D721Med (cell line): Measurements from ENCODE around the gene TTC19.

Experiments
- DNase-seq: peaks from one replicate; pipeline ENCODE4 v3.0.0; 2011; ENCODE audit warnings: low spot score; ENCODE audit not compliant: insufficient read length
- FAIRE-seq: peaks from 2 replicates; lab custom pipeline; 2011; peaks lifted over from hg19 to GRCh38; lab: Jason Lieb, UNC
- CTCF ChIP-seq: IDR thresholded peaks from 2 replicates; pipeline ENCODE4 v1.5.1; 2012; ENCODE audit warnings: mild to moderate bottlenecking, control low read depth; ENCODE audit not compliant: insufficient read depth; ENCODE audit errors: missing control alignments

TTC19 gene

GRCh38 chr17:15955793-15956541, 43.7 kb upstream of the TTC19 start:
- TF ChIP-seq CTCF, result no peak
- DNase-seq (no peak), FAIRE-seq (no peak)

GRCh38 chr17:15957206-15957605, 42.4 kb upstream of the TTC19 start:
- no peak for TF ChIP-seq CTCF
- FAIRE-seq (no peak), DNase-seq (no peak)

GRCh38 chr17:15957608-15958307, 41.9 kb upstream of the TTC19 start:
- no peak for FAIRE-seq
- TF ChIP-seq CTCF, result no peak
- no peak for DNase-seq

- no peak for DNase-seq
- TF ChIP-seq CTCF, result no peak
- no peak for FAIRE-seq
These were observed 41.2 kb upstream of the TTC19 start for GRCh38 chr17:15958484-15958854.

- FAIRE-seq (no peak), DNase-seq (no peak)
- TF ChIP-seq CTCF, result no peak
These were observed 35.9 kb upstream of the TTC19 start for GRCh38 chr17:15963670-15964110.

- no peak for TF ChIP-seq CTCF
- DNase-seq (no peak), FAIRE-seq (no peak)
These were observed 34.1 kb upstream of the TTC19 start for GRCh38 chr17:15965528-15965927.
